ENCODE data around the gene NRG3. TPM values are rescaled to one million over a fixed set of nuclear protein-coding genes. Genes with fewer than 3 reads are reported as not detected.

NRG3 gene
- total RNA-seq, 4 donors from 2014 or later: 0.20 to 1.1 (median 0.84) TPM; not detected in 1

- TF ChIP-seq EP300 (IDR thresholded peaks at IDR 0.05): no peak
- TF ChIP-seq CTCF (IDR thresholded peaks at IDR 0.05): no peak
- no peak for TF ChIP-seq POLR2A (IDR thresholded peaks at IDR 0.05)
- Histone ChIP-seq H3K4me3 (no peak overlapping the region), H3K27me3 (no peaks in the 10 kb centered on the region), H3K4me1 (no peaks in the 10 kb centered on the region), H3K36me3 (no peaks in the 10 kb centered on the region), H3K27ac (no peak overlapping the region), H3K9me3 (no peaks in the 10 kb centered on the region)
- no peak for DNase-seq (ENCODE audit: low spot score in 2 of 2)
- 71 to 83% methylated on average over 1 of the region's 1 CpG for WGBS, 2 donors
These were observed 1012.5 kb downstream of the NRG3 start for GRCh38 chr10:82887488-82887887.

DNA sequence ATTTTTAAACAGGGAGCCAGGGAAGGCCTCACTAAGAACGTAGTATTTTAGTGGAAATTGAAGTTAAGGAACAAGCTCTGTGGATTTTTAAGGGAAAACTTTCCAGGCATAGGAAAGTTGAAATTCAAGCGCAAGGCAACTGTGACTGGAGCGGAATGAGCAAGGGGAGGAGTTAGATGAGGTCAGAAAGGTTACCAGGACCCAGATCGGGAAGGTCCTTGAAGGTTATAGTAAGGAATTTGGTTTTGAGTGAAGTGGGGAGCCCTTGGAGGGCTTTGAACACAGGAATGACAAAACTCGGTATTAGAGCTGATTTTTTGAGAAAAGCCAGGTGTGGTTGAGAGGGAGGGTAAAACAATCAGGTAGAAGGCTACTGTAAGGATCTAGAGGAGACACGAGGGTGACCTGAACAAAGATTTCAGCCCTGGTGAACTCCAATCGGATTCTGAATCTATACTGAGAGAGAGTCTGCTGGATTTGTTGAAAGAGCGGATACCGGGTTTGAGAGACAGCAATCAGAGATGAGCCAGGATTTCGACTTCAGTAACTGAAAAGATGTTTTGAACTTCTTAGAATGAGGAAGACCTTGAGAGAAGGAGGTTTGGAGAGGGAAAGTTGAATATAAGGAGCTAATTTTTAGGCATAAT is 1013.9 kb downstream of the NRG3 start:
- Histone ChIP-seq H3K4me3 (no peak overlapping the region), H3K27ac (no peak overlapping the region), H3K9me3 (no peaks in the 10 kb centered on the region), H3K36me3 (no peaks in the 10 kb centered on the region), H3K4me1 (no peaks in the 10 kb centered on the region), H3K27me3 (no peaks in the 10 kb centered on the region)
- TF ChIP-seq EP300 (IDR thresholded peaks at IDR 0.05): no peak
- no peak for TF ChIP-seq CTCF (IDR thresholded peaks at IDR 0.05)
- no peak for TF ChIP-seq POLR2A (IDR thresholded peaks at IDR 0.05)
- WGBS, 2 donors: 48 to 54% methylated on average over 10 of the region's 10 CpGs
- DNase-seq (ENCODE audit: low spot score in 2 of 2): no peak

- no peaks in the 10 kb centered on the region for H3K36me3 ChIP-seq
- WGBS, 2 donors: 51 to 64% methylated on average over 2 of the region's 2 CpGs
- no peaks in the 10 kb centered on the region for H3K27me3 ChIP-seq
- no peak for DNase-seq (ENCODE audit: low spot score in 2 of 2)
- no peaks in the 10 kb centered on the region for H3K4me1 ChIP-seq
- H3K4me3 ChIP-seq: no peak overlapping the region
- no peaks in the 10 kb centered on the region for H3K9me3 ChIP-seq
- no peak overlapping the region for H3K27ac ChIP-seq
- no peak for TF ChIP-seq EP300 (IDR thresholded peaks at IDR 0.05)
- TF ChIP-seq CTCF (IDR thresholded peaks at IDR 0.05): no peak
- TF ChIP-seq POLR2A (IDR thresholded peaks at IDR 0.05): no peak
These were observed 1014.7 kb downstream of the NRG3 start for GRCh38 chr10:82889728-82890127.

DNA sequence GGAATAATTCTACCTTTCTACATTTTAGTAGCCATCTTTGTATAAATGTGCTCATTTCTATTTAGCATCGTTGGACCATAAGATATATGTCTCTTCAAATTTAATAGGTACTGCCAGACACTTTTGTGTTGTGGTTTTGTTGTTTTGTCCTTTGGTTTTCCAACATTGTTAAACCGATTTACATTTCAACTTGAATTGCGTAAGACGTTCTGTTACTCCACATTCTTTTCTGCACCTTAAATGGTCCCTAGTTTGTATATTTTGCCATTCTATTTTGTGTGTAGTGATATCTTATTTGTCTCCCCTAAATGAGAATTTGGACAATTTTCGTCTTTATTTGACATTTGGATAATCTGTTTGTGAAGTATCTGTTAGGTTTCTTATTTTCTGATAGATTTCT is 1015.6 kb downstream of the NRG3 start:
- H3K27me3 ChIP-seq: no peaks in the 10 kb centered on the region
- TF ChIP-seq CTCF (IDR thresholded peaks at IDR 0.05) (no peak), POLR2A (IDR thresholded peaks at IDR 0.05) (no peak), EP300 (IDR thresholded peaks at IDR 0.05) (no peak)
- no peaks in the 10 kb centered on the region for H3K9me3 ChIP-seq
- 86 to 90% methylated on average over 5 of the region's 5 CpGs for WGBS, 2 donors
- H3K4me3 ChIP-seq: no peak overlapping the region
- no peaks in the 10 kb centered on the region for H3K36me3 ChIP-seq
- H3K4me1 ChIP-seq: no peaks in the 10 kb centered on the region
- no peak for DNase-seq (ENCODE audit: low spot score in 2 of 2)
- no peak overlapping the region for H3K27ac ChIP-seq

- 54 to 94% methylated on average over 1 of the region's 1 CpG for WGBS, 2 donors
- Histone ChIP-seq H3K4me1 (no peaks in the 10 kb centered on the region), H3K4me3 (no peak overlapping the region), H3K27me3 (no peaks in the 10 kb centered on the region), H3K27ac (no peak overlapping the region), H3K9me3 (peaks cover 0 to 4% (median 0%) of the 10 kb centered on the region in 4 donors), H3K36me3 (no peaks in the 10 kb centered on the region)
- TF ChIP-seq POLR2A (IDR thresholded peaks at IDR 0.05) (no peak), CTCF (IDR thresholded peaks at IDR 0.05) (no peak), EP300 (IDR thresholded peaks at IDR 0.05) (no peak)
- no peak for DNase-seq (ENCODE audit: low spot score in 2 of 2)
These were observed 1033.1 kb downstream of the NRG3 start for GRCh38 chr10:82908096-82908495.

Measured in tibial nerve (tissue), 4 donors.